GM12878 (cell line): ENCODE data around the gene USP9X. TPM values are rescaled to one million over a fixed set of nuclear protein-coding genes. Genes with fewer than 3 reads are reported as not detected.
A peak's percentile ranks its signal among the peaks of the same experiment; 100 is the strongest.

Experiments
- BHLHE40 ChIP-seq, 2 experiments: fragments of 450-650 bp in 1 of 2; IDR thresholded peaks; 2 replicates each; pipeline ENCODE4 v1.6.1; 2011 to 2017; ENCODE audit warnings: low read depth in 2 of 2, borderline replicate concordance in 1 of 2, improper control_type of control experiment in 1 of 2, low read length in 1 of 2, mild to moderate bottlenecking in 1 of 2
- CHD2 ChIP-seq: IDR thresholded peaks from 2 replicates; pipeline ENCODE4 v1.6.1; 2011; ENCODE audit warnings: low read depth, low read length, improper control_type of control experiment, borderline replicate concordance
- CHD4 ChIP-seq: fragments of 200-600 bp; sonication (generic); IDR thresholded peaks from 2 replicates; pipeline ENCODE4 v1.6.1; 2016; ENCODE audit warnings: mild to moderate bottlenecking
- CREB1 ChIP-seq: IDR thresholded peaks from 2 replicates; pipeline ENCODE4 v1.6.1; 2012; ENCODE audit warnings: low read depth, mild to moderate bottlenecking, inconsistent platforms
- CREM ChIP-seq: IDR thresholded peaks from 2 replicates; pipeline ENCODE4 v1.6.1; 2014; ENCODE audit warnings: antibody characterized with exemption, low read depth
- EP300 ChIP-seq, 2 experiments: fragments of 150-350 bp in 1 of 2; IDR thresholded peaks; 2 replicates each; pipeline ENCODE4 v1.6.1; 2011 to 2012; ENCODE audit warnings: low read depth in 2 of 2, low read length in 2 of 2, borderline replicate concordance in 1 of 2, improper control_type of control experiment in 1 of 2, inconsistent platforms in 1 of 2; ENCODE audit not compliant: control insufficient read depth in 1 of 2
- GATAD2B ChIP-seq: fragments of 450-650 bp; conservative IDR thresholded peaks from 2 replicates; pipeline ENCODE4 v1.6.1; 2017; ENCODE audit warnings: low read depth, mild to moderate bottlenecking, moderate library complexity
- MEF2A ChIP-seq: IDR thresholded peaks from 2 replicates; pipeline ENCODE4 v1.6.1; 2011; ENCODE audit warnings: low read depth, mild to moderate bottlenecking, low read length, moderate library complexity; ENCODE audit not compliant: insufficient read depth
- MEF2B ChIP-seq: fragments of 450-650 bp; IDR thresholded peaks from 2 replicates; pipeline ENCODE4 v1.6.1; 2018; ENCODE audit warnings: mild to moderate bottlenecking, moderate library complexity; ENCODE audit not compliant: partially characterized antibody, poor library complexity, severe bottlenecking
- MTA3 ChIP-seq: IDR thresholded peaks from 2 replicates; pipeline ENCODE4 v1.6.1; 2012; ENCODE audit warnings: low read length, inconsistent platforms, borderline replicate concordance
- NFXL1 ChIP-seq: fragments of 450-650 bp; IDR thresholded peaks from 2 replicates; pipeline ENCODE4 v1.6.1; 2017; ENCODE audit warnings: antibody characterized with exemption, mild to moderate bottlenecking, borderline replicate concordance
- PAX5 ChIP-seq: IDR thresholded peaks from 2 replicates; pipeline ENCODE4 v1.6.1; 2011; ENCODE audit warnings: low read depth, low read length, borderline replicate concordance
- RFX5 ChIP-seq: IDR thresholded peaks from 2 replicates; pipeline ENCODE4 v1.6.1; 2011; ENCODE audit warnings: low read depth, low read length, improper control_type of control experiment
- RUNX3 ChIP-seq: IDR thresholded peaks from 2 replicates; pipeline ENCODE4 v1.6.1; 2012; ENCODE audit warnings: low read length, inconsistent platforms
- SMAD5 ChIP-seq: IDR thresholded peaks from 2 replicates; pipeline ENCODE4 v1.6.1; 2016; ENCODE audit warnings: antibody characterized with exemption, low read depth
- SRF ChIP-seq, 2 experiments: IDR thresholded peaks; 2 replicates each; pipeline ENCODE4 v1.6.1; 2011; ENCODE audit warnings: low read depth in 2 of 2, low read length in 2 of 2, mild to moderate bottlenecking in 1 of 2, moderate library complexity in 1 of 2
- TAF1 ChIP-seq: IDR thresholded peaks from 2 replicates; pipeline ENCODE4 v1.6.1; 2011; ENCODE audit warnings: mild to moderate bottlenecking, low read depth, low read length, borderline replicate concordance
- TCF12 ChIP-seq: IDR thresholded peaks from 2 replicates; pipeline ENCODE4 v1.6.1; 2011; ENCODE audit warnings: low read depth, mild to moderate bottlenecking, low read length
- TCF7 ChIP-seq: IDR thresholded peaks from 2 replicates; pipeline ENCODE4 v1.6.1; 2014; ENCODE audit warnings: antibody characterized with exemption, borderline replicate concordance
- ZBED1 ChIP-seq: IDR thresholded peaks from 2 replicates; pipeline ENCODE4 v1.6.1; 2016; ENCODE audit warnings: borderline replicate concordance
- polyA plus RNA-seq, 11 experiments: library from polyadenylated mRNA; depleted of rRNA in 4 of 11; unstranded in 6 of 11; stranded (reverse) in 5 of 11; fragments of >200 nt; fragmentation: Nextera tagmentation in 4 of 11; fragmentation: Illumina TruSeq in 1 of 11; extraction: Ambion mirVana in 4 of 11; extraction: Trizol in 1 of 11; gene quantifications; 1 replicate in 1 of 11; 2 replicates in 10 of 11; pipeline versions ENCODE4 v1.2.1 to v1.2.3, GENCODE V29; 2011 to 2016; ENCODE audit warnings: inconsistent platforms in 2 of 11, missing spikeins in 2 of 11, low read depth in 1 of 11
- total RNA-seq, 4 experiments: library from RNA; depleted of rRNA in 3 of 4; stranded (reverse); fragments of >200 nt in 3 of 4; fragmentation: Illumina TruSeq in 1 of 4; extraction: Trizol in 1 of 4; gene quantifications; 2 replicates each; pipeline versions ENCODE4 v1.2.1 to v1.2.3, GENCODE V29; 2013 to 2021
- TF ChIP-seq, protein P1 (sequence below): fragments of 150-350 bp; IDR thresholded peaks from 2 replicates; pipeline ENCODE4 v1.6.1; 2014; ENCODE audit warnings: mild to moderate bottlenecking, low read depth, low read length
- TF ChIP-seq, protein P2 (sequence below): fragments of 450-650 bp; IDR thresholded peaks from 2 replicates; pipeline ENCODE4 v1.6.1; 2017; ENCODE audit warnings: mild to moderate bottlenecking, moderate library complexity
- TF ChIP-seq, protein P3 (sequence below): IDR thresholded peaks from 2 replicates; pipeline ENCODE4 v1.6.1; 2011; ENCODE audit warnings: borderline replicate concordance, low read depth, mild to moderate bottlenecking, moderate library complexity, low read length; ENCODE audit not compliant: insufficient read depth, poor library complexity, severe bottlenecking
- TF ChIP-seq, protein P4 (sequence below): IDR thresholded peaks from 2 replicates; pipeline ENCODE4 v1.6.1; 2012; ENCODE audit warnings: low read length, inconsistent platforms

The USP9X gene
- total and polyA plus RNA-seq, 10 of the 15 experiments (the other 5 are each of a cell fraction or from before 2014, with no cell fraction given), result 9.3 to 61.6 (median 31.7) TPM

DNA sequence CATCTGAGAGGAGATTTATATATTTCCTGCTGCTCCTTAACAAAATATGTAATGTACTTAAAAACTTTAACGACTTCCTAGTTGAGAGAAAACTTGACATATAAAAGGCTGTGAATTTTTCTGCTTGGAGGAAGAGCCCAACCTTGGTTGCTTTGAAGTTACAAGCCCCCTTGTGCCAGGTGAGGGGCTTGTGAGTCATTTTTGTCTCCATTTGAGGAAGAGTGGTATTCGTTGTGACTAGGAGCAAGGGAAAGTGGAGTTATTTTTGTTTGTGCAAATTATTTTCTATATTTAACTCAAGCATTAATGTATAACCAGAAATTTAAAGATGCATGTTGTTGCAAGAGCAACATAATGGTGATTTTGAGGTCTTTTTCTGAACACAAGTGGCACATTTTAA lies 149.7 kb downstream of the USP9X start (continued):
- TF ChIP-seq, protein P1, sequence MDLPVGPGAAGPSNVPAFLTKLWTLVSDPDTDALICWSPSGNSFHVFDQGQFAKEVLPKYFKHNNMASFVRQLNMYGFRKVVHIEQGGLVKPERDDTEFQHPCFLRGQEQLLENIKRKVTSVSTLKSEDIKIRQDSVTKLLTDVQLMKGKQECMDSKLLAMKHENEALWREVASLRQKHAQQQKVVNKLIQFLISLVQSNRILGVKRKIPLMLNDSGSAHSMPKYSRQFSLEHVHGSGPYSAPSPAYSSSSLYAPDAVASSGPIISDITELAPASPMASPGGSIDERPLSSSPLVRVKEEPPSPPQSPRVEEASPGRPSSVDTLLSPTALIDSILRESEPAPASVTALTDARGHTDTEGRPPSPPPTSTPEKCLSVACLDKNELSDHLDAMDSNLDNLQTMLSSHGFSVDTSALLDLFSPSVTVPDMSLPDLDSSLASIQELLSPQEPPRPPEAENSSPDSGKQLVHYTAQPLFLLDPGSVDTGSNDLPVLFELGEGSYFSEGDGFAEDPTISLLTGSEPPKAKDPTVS, result no peak
- TF ChIP-seq SMAD5 (no peak), BHLHE40 (IDR thresholded peaks at IDR 0.05; ENCODE audit: borderline replicate concordance in 1 of 2, low read depth in 2 of 2, low read length in 1 of 2) (no peak), TAF1 (no peak), CREB1 (no peak), EP300 (IDR thresholded peaks at IDR 0.05; ENCODE audit: borderline replicate concordance in 1 of 2, control insufficient read depth in 1 of 2, low read depth in 2 of 2, low read length in 2 of 2) (peak; percentile 52 to 55; a peak in 2 of 4 replicates), MTA3 (0 out of 2 replicates have a peak, but pooled peaks have one; percentile 54), NFXL1 (no peak), TCF7 (peak; percentile 64; the same call in 1 of the 2 replicates), CHD4 (no peak), MEF2A (peak; percentile 94), PAX5 (no peak), RFX5 (no peak), RUNX3 (peak; percentile 58), TCF12 (peak; percentile 52; the same call in 1 of the 2 replicates), ZBED1 (no peak), CHD2 (no peak), CREM (0 out of 2 replicates have a peak, but pooled peaks have one; percentile 41), SRF (IDR thresholded peaks at IDR 0.05; ENCODE audit: low read depth in 2 of 2, low read length in 2 of 2) (no peak), MEF2B (peak; percentile 70), GATAD2B (no peak)
- TF ChIP-seq, protein P2, sequence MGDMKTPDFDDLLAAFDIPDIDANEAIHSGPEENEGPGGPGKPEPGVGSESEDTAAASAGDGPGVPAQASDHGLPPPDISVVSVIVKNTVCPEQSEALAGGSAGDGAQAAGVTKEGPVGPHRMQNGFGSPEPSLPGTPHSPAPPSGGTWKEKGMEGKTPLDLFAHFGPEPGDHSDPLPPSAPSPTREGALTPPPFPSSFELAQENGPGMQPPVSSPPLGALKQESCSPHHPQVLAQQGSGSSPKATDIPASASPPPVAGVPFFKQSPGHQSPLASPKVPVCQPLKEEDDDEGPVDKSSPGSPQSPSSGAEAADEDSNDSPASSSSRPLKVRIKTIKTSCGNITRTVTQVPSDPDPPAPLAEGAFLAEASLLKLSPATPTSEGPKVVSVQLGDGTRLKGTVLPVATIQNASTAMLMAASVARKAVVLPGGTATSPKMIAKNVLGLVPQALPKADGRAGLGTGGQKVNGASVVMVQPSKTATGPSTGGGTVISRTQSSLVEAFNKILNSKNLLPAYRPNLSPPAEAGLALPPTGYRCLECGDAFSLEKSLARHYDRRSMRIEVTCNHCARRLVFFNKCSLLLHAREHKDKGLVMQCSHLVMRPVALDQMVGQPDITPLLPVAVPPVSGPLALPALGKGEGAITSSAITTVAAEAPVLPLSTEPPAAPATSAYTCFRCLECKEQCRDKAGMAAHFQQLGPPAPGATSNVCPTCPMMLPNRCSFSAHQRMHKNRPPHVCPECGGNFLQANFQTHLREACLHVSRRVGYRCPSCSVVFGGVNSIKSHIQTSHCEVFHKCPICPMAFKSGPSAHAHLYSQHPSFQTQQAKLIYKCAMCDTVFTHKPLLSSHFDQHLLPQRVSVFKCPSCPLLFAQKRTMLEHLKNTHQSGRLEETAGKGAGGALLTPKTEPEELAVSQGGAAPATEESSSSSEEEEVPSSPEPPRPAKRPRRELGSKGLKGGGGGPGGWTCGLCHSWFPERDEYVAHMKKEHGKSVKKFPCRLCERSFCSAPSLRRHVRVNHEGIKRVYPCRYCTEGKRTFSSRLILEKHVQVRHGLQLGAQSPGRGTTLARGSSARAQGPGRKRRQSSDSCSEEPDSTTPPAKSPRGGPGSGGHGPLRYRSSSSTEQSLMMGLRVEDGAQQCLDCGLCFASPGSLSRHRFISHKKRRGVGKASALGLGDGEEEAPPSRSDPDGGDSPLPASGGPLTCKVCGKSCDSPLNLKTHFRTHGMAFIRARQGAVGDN, result no peak
- TF ChIP-seq, protein P3, sequence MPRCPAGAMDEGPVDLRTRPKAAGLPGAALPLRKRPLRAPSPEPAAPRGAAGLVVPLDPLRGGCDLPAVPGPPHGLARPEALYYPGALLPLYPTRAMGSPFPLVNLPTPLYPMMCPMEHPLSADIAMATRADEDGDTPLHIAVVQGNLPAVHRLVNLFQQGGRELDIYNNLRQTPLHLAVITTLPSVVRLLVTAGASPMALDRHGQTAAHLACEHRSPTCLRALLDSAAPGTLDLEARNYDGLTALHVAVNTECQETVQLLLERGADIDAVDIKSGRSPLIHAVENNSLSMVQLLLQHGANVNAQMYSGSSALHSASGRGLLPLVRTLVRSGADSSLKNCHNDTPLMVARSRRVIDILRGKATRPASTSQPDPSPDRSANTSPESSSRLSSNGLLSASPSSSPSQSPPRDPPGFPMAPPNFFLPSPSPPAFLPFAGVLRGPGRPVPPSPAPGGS, result no peak
- TF ChIP-seq, protein P4, sequence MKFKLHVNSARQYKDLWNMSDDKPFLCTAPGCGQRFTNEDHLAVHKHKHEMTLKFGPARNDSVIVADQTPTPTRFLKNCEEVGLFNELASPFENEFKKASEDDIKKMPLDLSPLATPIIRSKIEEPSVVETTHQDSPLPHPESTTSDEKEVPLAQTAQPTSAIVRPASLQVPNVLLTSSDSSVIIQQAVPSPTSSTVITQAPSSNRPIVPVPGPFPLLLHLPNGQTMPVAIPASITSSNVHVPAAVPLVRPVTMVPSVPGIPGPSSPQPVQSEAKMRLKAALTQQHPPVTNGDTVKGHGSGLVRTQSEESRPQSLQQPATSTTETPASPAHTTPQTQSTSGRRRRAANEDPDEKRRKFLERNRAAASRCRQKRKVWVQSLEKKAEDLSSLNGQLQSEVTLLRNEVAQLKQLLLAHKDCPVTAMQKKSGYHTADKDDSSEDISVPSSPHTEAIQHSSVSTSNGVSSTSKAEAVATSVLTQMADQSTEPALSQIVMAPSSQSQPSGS, result peak; percentile 72
